HG02938 (cell line): ENCODE data around the gene TSEN2.
"Not testable (repeated sequence)": the region's sequence is repeated elsewhere in the genome, so short reads cannot be mapped to it uniquely, and the experiment has no call there.

Experiments used
- ATAC-seq: cut with Tn5 transposase; IDR thresholded peaks from one replicate; pipeline ENCODE4 v1.9.1; 2021; ENCODE audit warnings: mild to moderate bottlenecking, moderate library complexity; ENCODE audit not compliant: unreplicated experiment

Gene TSEN2

DNA sequence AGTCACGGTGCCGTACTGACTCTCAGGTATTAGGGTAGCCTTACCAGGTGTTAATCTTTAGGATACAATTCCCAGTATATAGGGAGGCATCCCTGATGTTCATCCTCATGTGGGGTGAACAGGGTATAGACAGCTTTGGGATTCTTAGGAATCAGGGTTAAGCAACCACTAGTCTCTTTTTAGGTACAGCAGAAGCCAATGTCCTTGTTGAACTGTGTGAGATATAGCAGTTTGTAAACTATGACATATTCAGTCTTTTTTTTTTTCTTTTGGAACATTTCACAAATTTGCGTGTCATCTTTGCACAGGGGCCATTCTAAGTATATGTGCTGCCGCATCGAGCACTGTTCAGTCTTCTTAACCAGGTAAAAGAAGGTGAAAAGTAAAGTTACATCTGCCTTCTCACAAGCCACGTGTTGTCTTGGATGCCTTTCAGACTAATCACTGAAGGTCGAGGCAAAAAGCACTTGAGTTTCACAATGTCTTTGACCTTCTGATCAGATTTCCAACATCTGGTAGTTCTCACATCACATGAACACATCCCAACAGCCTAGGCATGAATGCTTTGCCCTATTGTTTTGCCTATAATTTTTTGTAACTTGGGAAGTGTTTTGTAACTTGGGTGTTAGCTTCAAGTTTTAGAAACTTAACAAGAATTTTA is 17.2 kb downstream of the TSEN2 start:
- ATAC-seq = no peak

DNA sequence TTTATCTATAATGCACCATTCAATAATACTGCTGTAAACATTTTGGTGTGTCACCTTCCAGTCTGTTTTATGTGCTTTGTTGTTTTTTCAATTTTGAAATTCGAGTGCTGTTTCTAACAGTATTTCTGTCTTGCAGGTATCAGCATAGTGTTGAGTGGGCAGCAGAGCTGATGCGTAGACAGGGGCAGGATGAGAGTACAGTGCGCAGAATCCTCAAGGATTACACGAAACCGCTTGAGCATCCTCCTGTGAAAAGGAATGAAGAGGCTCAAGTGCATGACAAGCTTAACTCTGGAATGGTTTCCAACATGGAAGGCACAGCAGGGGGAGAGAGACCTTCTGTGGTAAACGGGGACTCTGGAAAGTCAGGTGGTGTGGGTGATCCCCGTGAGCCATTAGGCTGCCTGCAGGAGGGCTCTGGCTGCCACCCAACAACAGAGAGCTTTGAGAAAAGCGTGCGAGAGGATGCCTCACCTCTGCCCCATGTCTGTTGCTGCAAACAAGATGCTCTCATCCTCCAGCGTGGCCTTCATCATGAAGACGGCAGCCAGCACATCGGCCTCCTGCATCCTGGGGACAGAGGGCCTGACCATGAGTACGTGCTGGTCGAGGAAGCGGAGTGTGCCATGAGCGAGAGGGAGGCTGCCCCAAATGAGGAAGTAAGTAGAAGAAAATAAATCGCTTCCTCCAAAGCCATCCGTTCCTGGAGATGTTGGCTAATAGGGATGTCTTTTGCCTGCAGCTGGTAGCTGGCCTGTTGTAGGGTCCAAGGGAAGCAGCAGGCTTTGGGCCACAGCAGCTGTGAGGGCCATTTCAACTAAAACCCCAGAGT is 19.1 kb downstream of the TSEN2 start:
- no peak for ATAC-seq

- ATAC-seq = no peak
Measured at GRCh38 chr3:12506201-12506709, 22.0 kb downstream of the TSEN2 start.

DNA sequence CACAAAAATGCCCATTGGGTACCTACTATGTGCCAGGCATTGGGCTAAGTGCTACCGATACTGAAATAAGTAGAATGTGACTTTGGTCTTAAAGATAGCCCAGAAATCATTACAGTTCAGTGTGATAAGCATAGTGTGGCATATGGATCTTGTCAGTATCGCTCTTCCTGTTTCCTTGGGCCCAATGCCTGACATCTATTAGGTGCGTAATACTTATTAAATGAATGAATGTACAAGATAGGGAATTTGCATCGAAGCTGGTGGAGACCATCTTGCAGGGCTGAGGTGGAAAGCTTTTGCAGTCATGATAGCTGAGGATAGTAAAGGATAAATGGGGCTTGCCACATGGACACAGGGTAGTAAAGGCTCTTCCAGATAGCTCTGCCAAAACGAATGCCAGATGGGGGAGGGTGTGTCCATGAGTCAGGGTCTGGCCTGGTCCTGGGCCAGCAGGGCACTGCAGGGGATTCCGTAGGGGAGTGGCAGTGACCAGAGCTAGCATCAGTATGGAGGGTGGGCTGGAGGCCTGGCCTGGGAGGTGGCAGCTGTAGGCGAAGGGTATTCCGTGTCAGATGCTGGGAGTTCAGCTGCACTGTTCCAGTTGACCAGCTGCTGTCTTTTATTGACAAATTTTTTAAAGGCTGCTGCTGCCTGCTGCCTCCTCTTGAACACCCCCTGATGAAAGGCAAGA is 23.5 kb downstream of the TSEN2 start:
- no peak for ATAC-seq

DNA sequence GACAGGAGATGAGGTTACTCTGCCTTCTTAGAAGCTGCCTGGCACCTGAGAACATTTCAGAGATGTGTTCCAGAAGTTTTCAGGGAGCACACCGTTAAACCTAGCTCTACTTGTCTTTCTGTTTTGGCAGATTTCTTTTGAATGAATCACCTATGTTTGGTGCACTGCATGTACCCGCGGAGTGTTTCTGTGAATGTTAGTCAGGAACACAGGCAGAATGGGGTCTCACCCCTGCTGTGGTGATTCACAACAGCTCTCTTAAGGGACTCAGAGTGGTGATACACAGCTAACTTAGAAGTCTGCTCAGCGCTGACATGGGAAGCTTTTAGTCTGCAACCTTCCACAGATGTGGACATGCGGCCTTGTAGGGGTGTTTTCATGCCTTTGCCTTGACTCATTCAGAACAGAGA is 24.0 kb downstream of the TSEN2 start:
- ATAC-seq = no peak

GRCh38 chr3:12509466-12509865 is 25.2 kb downstream of the TSEN2 start:
- no peak for ATAC-seq

DNA sequence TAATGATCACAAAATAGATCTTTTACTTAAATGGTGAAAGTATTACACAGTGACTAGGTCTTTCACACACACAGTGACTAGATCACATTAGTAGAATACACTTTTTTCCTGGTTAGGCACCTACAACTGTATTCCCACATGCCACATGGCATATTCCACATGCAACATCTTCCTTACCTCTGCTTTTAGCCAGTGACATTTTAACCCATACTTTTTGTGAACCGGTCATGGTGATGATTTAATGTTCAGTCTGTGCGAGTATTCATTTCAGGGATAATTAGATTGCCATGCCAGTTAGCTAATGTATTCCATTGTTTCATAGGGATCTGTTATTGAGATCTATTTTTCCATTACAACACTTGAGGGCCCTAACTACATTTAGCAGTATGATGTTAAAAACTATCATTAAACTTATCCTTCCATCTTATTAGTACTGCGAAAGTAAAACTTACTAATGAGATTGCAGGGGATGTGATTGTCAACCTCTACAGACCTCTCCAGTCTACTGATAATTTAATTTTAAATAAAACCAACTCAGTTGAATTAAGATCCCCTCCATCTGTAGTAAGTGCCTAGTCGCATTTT is 28.3 kb downstream of the TSEN2 start:
- ATAC-seq = no peak

GRCh38 chr3:12513694-12514446 is 29.6 kb downstream of the TSEN2 start:
- ATAC-seq = no peak

DNA sequence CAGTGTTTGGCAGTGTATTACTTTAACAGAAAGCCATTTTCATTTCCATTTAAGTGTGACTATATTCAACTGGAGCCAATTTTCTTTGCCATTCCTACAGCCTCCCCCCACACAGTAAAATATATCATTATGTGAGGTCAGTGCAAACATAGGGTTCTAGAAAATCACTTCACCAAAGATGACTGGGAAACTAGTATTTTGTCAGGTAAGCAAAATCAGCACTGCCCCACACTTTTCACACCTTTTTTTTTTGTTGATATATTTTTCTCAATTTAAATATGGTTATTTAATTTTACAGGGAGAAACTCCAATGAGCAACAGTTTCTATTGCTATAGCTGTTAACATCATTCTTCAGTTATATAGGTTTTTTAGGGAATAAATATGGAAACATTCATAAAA is 31.4 kb downstream of the TSEN2 start:
- no peak for ATAC-seq

DNA sequence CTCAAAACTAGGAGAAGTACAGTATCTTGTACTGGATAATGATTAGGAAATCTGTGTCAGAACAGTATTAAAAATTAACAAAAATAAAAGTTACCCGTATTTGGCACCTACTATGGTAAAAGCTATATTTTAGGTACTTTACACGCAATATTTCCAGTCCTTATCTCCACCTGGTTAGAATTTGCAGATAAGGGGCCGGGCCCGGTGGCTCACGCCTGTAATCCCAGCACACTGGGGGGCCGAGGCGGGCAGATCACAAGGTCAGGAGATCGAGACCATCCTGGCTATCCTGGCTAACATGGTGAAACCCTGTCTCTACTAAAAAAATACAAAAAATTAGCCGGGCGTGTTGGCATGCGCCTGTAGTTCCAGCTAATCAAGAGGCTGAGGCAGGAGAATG is 32.6 kb downstream of the TSEN2 start:
- ATAC-seq = no peak

- ATAC-seq = no peak
Measured at GRCh38 chr3:12518261-12519028, 34.2 kb downstream of the TSEN2 start.

DNA sequence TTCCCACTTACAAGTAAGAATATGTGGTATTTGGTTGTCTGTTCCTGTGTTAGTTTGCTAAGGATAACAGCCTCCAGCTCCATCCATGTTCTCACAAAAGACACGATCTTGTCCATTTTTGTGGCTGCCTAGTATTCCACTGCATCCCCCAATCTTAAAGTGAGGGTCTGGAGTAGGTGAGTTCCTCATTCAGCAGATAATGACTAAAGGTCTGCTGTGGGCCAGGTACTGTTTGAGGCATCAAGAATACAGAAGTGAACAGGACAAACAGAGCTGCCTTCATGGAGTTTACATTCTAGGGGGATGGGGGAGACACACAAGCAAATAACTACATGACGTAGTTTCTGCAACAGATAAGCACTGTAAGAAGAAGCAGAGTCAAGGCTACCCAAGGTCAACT is 36.7 kb downstream of the TSEN2 start:
- no peak for ATAC-seq

GRCh38 chr3:12522721-12523120 is 38.4 kb downstream of the TSEN2 start:
- no peak for ATAC-seq

- ATAC-seq = no peak
Measured at GRCh38 chr3:12527757-12528143, 43.5 kb downstream of the TSEN2 start.

GRCh38 chr3:12532182-12532581 is 47.9 kb downstream of the TSEN2 start:
- no peak for ATAC-seq

DNA sequence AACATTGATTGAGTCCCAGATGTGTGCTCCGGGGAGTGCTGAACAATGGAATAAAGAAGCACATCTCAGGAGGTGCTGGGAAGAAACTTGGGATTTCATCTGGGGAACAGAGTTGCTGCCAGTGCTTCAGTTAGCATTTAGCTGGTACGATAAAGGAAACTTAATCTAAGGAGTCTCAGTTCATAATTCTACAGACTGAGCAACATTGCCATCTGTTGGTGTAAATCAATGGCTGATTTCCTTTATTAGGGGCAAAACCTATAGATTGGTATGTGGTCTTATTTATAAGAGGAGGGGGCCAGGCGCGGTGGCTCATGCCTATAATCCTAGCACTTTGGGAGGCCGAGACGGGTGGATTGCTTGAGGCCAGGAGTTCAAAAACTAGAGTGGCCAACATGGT is 52.1 kb downstream of the TSEN2 start:
- ATAC-seq = no peak

DNA sequence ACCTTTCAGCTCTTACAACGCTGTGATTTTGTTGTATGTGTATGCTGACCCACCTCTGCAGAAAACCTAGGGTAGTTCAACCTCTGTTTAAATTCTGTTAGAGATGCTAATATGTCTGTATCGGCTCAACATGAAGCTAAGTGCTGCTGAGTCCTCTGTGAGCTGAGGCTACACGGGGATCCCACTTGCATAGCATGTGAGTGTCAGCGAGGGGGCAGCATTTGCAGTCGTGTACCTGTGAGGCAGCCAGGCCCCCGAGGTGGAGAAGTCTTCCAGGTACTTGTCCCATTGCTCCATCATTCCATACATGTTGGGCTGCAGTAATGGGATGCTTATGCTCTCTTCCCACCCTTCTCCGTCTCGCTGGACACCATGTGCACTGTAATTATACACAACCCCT is 57.3 kb downstream of the TSEN2 start:
- ATAC-seq = no peak

GRCh38 chr3:12543497-12543896 is 59.2 kb downstream of the TSEN2 start:
- ATAC-seq = not testable (repeated sequence)

DNA sequence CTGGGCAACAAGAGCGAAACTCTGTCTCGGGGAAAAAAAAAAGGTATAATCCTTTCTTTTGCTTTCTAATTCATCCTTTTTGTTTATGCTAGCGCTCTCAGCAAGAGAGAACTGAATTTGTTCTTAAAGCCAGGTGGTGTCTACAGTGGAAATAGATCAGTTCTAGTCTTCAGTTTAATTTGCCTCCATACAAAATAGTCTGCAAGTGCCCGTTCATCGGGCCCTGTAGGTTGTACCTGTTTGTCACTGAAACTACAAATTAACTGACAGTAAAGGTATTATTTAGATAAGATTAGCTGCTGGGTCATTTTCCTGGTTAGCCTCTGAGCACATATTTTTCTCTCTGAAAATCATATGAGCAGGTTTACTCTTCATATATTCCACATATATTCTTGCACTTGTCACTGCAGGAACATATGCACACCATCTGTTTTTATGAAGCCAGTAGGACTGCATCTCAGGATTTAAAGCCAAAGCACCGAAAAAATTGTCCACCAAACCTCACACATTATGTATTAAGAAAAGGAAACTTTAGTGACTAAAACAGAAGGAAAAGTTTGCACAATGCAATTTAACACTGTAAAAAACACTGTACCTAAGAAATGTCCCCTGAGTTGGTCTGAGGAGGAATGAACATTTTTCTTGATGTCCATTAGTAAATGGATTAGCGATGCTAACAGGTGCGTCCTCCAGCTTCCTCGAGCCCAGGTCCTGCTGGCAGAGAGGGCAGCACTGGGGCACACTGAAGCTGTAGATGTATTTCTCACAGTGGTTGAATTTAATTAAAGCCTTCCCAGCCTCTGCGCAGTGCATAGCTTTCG is 60.6 kb downstream of the TSEN2 start:
- ATAC-seq = no peak
